Trophoblast cell (in vitro differentiated cells and primary cell): ENCODE data around the gene STX1A.

Experiments
- DNase-seq, 2 donors: peaks; one replicate each; pipeline ENCODE4 v3.0.0-alpha.2; 2016
- H2AFZ ChIP-seq: 2 replicates; pipeline ENCODE4 v1.6.1; 2013; ENCODE audit warnings: low read length, moderate library complexity, mild to moderate bottlenecking; ENCODE audit not compliant: insufficient read depth, poor library complexity
- H2AK5ac ChIP-seq: 2 replicates; pipeline ENCODE4 v1.6.1; 2013; ENCODE audit warnings: mild to moderate bottlenecking, low read length
- H2BK120ac ChIP-seq: 2 replicates; pipeline ENCODE4 v1.6.1; 2013; ENCODE audit warnings: low read length, mild to moderate bottlenecking, moderate library complexity; ENCODE audit not compliant: insufficient read depth, poor library complexity
- H2BK12ac ChIP-seq: 2 replicates; pipeline ENCODE4 v1.6.1; 2013; ENCODE audit warnings: mild to moderate bottlenecking, low read length, moderate library complexity
- H2BK5ac ChIP-seq: 2 replicates; pipeline ENCODE4 v1.6.1; 2013; ENCODE audit warnings: low read length, low read depth, moderate library complexity, mild to moderate bottlenecking; ENCODE audit not compliant: poor library complexity
- H3K14ac ChIP-seq: 2 replicates; pipeline ENCODE4 v1.6.1; 2013; ENCODE audit warnings: mild to moderate bottlenecking, low read length
- H3K18ac ChIP-seq: 2 replicates; pipeline ENCODE4 v1.6.1; 2013; ENCODE audit warnings: mild to moderate bottlenecking, low read length
- H3K23ac ChIP-seq: 2 replicates; pipeline ENCODE4 v1.6.1; 2013; ENCODE audit warnings: low read length
- H3K27ac ChIP-seq: 2 replicates; pipeline ENCODE4 v1.5.1; 2013; ENCODE audit warnings: low read depth, mild to moderate bottlenecking, inconsistent platforms, low read length, moderate library complexity
- H3K27me3 ChIP-seq: 2 replicates; pipeline ENCODE4 v1.6.1; 2013; ENCODE audit warnings: inconsistent platforms, mild to moderate bottlenecking, low read length, moderate library complexity; ENCODE audit not compliant: insufficient read depth
- H3K36me3 ChIP-seq, 2 experiments: 1 replicate in 1 of 2; 2 replicates in 1 of 2; pipeline ENCODE4 v1.6.1; 2013; ENCODE audit warnings: low read length in 2 of 2, mild to moderate bottlenecking in 2 of 2, moderate library complexity in 1 of 2; ENCODE audit not compliant: insufficient read depth in 2 of 2, control insufficient read depth in 1 of 2
- H3K4ac ChIP-seq: 2 replicates; pipeline ENCODE4 v1.6.1; 2013; ENCODE audit warnings: low read depth, mild to moderate bottlenecking, low read length, moderate library complexity
- H3K4me1 ChIP-seq, 2 experiments: 1 replicate in 1 of 2; 2 replicates in 1 of 2; pipeline ENCODE4 v1.6.1; 2013; ENCODE audit warnings: low read length in 2 of 2, mild to moderate bottlenecking in 2 of 2, moderate library complexity in 1 of 2; ENCODE audit not compliant: insufficient read depth in 2 of 2, control insufficient read depth in 1 of 2
- H3K4me2 ChIP-seq: 2 replicates; pipeline ENCODE4 v1.6.1; 2013; ENCODE audit warnings: inconsistent platforms, mild to moderate bottlenecking, low read length, moderate library complexity
- H3K4me3 ChIP-seq: 2 replicates; pipeline ENCODE4 v1.5.1; 2013; ENCODE audit warnings: mild to moderate bottlenecking, low read depth, low read length, inconsistent platforms
- H3K79me1 ChIP-seq: one replicate; pipeline ENCODE4 v1.6.1; 2013; ENCODE audit warnings: low read length
- H3K79me2 ChIP-seq: 2 replicates; pipeline ENCODE4 v1.6.1; 2013; ENCODE audit warnings: low read length, mild to moderate bottlenecking; ENCODE audit not compliant: control insufficient read depth, insufficient read depth, poor library complexity
- H3K9ac ChIP-seq: 2 replicates; pipeline ENCODE4 v1.6.1; 2013; ENCODE audit warnings: mild to moderate bottlenecking, low read length
- H3K9me3 ChIP-seq: 2 replicates; pipeline ENCODE4 v1.6.1; 2013; ENCODE audit warnings: low read depth, mild to moderate bottlenecking, control low read depth, inconsistent platforms, low read length; ENCODE audit not compliant: insufficient read depth
- H4K12ac ChIP-seq: 2 replicates; pipeline ENCODE4 v1.6.1; 2013; ENCODE audit warnings: low read depth, mild to moderate bottlenecking, low read length, moderate library complexity
- H4K8ac ChIP-seq: 2 replicates; pipeline ENCODE4 v1.6.1; 2013; ENCODE audit warnings: low read depth, mild to moderate bottlenecking, low read length, moderate library complexity
- H4K91ac ChIP-seq: one replicate; pipeline ENCODE4 v1.6.1; 2013; ENCODE audit warnings: low read depth, mild to moderate bottlenecking, low read length, moderate library complexity
- WGBS: extraction: QIAGEN DNeasy Blood & Tissue Kit; methylation state at CpG from one replicate; pipeline ENCODE4 v1.1.7; 2013; ENCODE audit warnings: missing lambda C conversion rate; ENCODE audit not compliant: insufficient read length, insufficient coverage; ENCODE audit errors: extremely low coverage; 5-methylcytosine and 5-hydroxymethylcytosine counted together

Gene STX1A

DNA sequence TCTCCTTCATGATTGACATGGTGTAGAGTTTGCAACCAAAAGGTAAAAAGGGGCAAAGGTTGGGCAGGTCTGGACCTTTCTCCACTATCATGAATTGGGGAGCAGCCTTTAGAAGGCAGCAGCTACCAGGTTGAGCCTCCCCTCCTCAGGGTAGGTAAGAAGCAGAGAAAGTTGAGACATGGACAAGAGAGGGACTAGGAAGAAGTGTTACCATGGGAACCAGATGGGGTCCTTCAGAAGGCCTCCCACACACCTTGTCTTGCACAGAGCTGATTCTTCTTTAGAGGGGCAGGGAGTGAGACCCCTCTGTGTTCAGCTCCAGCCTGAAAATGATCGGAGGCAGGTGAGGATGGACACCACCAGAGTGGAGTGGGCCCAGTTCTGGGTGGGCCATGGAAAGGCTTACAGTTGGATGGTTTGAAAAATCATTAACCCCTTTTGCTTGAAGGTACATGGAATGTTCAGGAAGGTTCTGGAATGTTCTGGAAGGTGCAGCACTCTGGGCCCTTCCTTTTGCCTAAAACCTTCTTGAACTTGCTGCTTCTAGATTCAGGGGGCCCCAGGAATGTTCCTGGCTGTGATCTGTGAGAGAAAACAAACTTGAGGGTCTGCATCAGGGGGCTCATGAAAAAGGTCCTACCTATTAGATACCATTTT is 44.9 kb downstream of the STX1A start:
- Histone ChIP-seq H3K4me1 (no peaks in the 10 kb centered on the region), H2BK120ac (no peak overlapping the region), H3K4me3 (no peak overlapping the region), H3K23ac (no peak overlapping the region), H3K4me2 (no peak overlapping the region), H3K79me2 (no peaks in the 10 kb centered on the region), H4K8ac (no peak overlapping the region), H3K9ac (no peak overlapping the region), H3K14ac (no peak overlapping the region), H3K18ac (no peak overlapping the region), H3K36me3 (peaks cover 6 to 9% of the 10 kb centered on the region in 2 experiments), H3K27ac (no peak overlapping the region), H2BK12ac (no peak overlapping the region), H3K9me3 (peaks cover 6% of the 10 kb centered on the region), H3K79me1 (no peaks in the 10 kb centered on the region), H4K91ac (no peak overlapping the region), H2BK5ac (no peak overlapping the region), H2AFZ (no peak overlapping the region), H3K27me3 (no peaks in the 10 kb centered on the region), H2AK5ac (no peak overlapping the region), H3K4ac (no peak overlapping the region), H4K12ac (no peak overlapping the region)
- WGBS = no CpG with 5 or more reads among the region's 1 CpG
- no peak for DNase-seq

DNA sequence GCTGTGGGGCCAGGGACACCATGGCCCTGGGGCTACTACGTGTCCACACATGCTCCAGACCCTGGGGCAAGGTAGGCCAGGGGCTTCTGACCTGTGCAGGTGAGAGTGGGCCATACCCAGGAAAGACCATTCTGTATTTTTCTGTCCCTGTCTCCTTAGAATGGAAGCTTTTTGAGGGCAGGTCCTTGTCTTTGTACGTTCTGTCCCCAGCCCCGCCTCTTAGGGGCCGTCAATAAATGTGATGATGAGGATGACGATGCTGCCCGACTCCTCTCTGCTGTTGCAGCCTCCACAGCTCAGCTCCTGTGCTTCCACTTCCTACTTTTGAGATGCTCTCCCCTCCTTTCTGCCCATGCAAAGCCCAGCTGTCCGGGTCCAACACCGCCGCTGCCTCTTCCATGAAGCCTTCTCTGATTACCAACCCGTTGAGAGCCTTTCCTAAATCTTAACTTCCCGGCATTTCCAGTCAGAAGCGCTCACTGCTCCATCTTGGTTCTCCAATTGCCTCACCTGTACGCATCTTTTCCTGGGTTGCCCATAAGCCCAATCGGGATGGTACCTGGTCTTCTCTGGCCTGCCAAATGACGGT is 47.5 kb downstream of the STX1A start:
- peaks cover 0 to 3% of the 10 kb centered on the region in 2 experiments for H3K4me1 ChIP-seq
- H3K4me3 ChIP-seq = no peak overlapping the region

DNA sequence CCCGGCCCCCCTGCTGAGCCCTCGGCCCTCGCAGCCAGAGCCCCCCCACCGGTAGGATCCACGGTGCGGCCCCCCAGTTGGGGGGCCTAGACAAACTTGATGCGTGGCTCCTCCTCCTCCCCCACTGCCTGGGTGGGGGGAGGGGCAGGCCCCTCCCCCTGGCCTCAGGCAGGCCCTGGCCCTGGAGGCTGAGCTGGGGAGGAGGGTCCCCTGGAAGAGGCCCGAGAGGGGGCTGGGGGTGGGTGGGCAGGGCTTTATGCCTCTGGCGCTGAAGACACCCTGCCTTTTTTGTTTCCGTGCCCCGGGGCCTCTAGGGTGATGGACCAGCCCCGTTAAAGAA is 48.2 kb downstream of the STX1A start:
- Histone ChIP-seq H3K79me1 (no peaks in the 10 kb centered on the region), H3K79me2 (no peaks in the 10 kb centered on the region), H3K23ac (no peak overlapping the region), H3K9ac (no peak overlapping the region), H4K12ac (no peak overlapping the region), H2BK5ac (no peak overlapping the region), H4K8ac (no peak overlapping the region), H2BK12ac (no peak overlapping the region), H3K14ac (no peak overlapping the region), H3K27ac (no peak overlapping the region), H3K9me3 (peaks cover 5% of the 10 kb centered on the region), H3K18ac (no peak overlapping the region), H3K4me2 (no peak overlapping the region), H4K91ac (no peak overlapping the region), H3K27me3 (no peaks in the 10 kb centered on the region), H2BK120ac (no peak overlapping the region), H3K36me3 (no peaks in the 10 kb centered on the region), H3K4ac (no peak overlapping the region), H2AK5ac (no peak overlapping the region), H3K4me1 (peaks cover 0 to 3% of the 10 kb centered on the region in 2 experiments), H2AFZ (no peak overlapping the region), H3K4me3 (no peak overlapping the region)
- DNase-seq = no peak
- WGBS = no CpG with 5 or more reads among the region's 12 CpGs

More for the DNA sequence above, 47.5 kb downstream of the STX1A start:
- Histone ChIP-seq H3K9me3 (peaks cover 5% of the 10 kb centered on the region), H3K18ac (no peak overlapping the region), H3K4me2 (no peak overlapping the region), H4K91ac (no peak overlapping the region), H4K12ac (no peak overlapping the region), H3K36me3 (no peaks in the 10 kb centered on the region), H2AK5ac (no peak overlapping the region), H3K27me3 (no peaks in the 10 kb centered on the region), H3K23ac (no peak overlapping the region), H2BK5ac (no peak overlapping the region), H3K79me2 (no peaks in the 10 kb centered on the region), H2BK12ac (no peak overlapping the region), H2BK120ac (no peak overlapping the region), H2AFZ (no peak overlapping the region), H3K9ac (no peak overlapping the region), H3K79me1 (no peaks in the 10 kb centered on the region), H4K8ac (no peak overlapping the region), H3K14ac (no peak overlapping the region), H3K27ac (no peak overlapping the region), H3K4ac (no peak overlapping the region)
- DNase-seq = no peak
- WGBS = no CpG with 5 or more reads among the region's 15 CpGs

DNA sequence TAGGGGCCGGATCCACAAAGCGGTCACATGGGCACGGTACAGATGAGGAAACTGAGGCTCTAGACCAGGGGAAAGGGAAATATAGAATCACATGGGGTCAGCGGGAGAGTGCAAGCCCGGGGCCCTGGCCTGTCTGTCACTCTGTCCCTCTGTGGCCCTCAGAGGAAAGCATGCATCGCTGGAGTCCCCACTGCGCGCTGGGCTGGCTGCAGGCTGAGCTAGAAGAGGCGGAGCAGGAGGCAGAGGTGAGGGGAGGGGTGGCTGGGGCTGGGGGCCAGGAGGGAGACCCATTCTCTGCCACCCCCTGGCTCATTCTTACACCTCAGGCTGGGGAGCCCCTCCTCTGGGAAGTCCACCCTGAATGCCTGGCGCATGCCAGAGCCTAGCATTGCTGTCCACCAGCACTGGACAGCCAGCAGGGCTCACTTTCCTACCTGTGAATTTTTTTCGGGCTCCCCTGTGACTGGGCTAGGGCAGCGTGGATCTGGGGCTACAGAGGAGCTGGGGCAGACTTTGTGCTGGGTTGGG is 49.5 kb downstream of the STX1A start:
- H3K27me3 ChIP-seq = no peaks in the 10 kb centered on the region
- H3K79me2 ChIP-seq = no peaks in the 10 kb centered on the region
- H3K4ac ChIP-seq = no peak overlapping the region
- WGBS = no CpG with 5 or more reads among the region's 12 CpGs
- H3K27ac ChIP-seq = no peak overlapping the region
- no peak overlapping the region for H4K91ac ChIP-seq
- H3K23ac ChIP-seq = no peak overlapping the region
- no peak overlapping the region for H2AK5ac ChIP-seq
- no peak overlapping the region for H2AFZ ChIP-seq
- peaks cover 0 to 3% of the 10 kb centered on the region in 2 experiments for H3K4me1 ChIP-seq
- H3K4me3 ChIP-seq = no peak overlapping the region
- H3K36me3 ChIP-seq = no peaks in the 10 kb centered on the region
- H4K8ac ChIP-seq = no peak overlapping the region
- no peak overlapping the region for H2BK12ac ChIP-seq
- no peak for DNase-seq
- no peak overlapping the region for H3K9ac ChIP-seq
- H4K12ac ChIP-seq = no peak overlapping the region
- H3K18ac ChIP-seq = no peak overlapping the region
- H3K9me3 ChIP-seq = peaks cover 5% of the 10 kb centered on the region
- no peak overlapping the region for H2BK5ac ChIP-seq
- no peak overlapping the region for H3K4me2 ChIP-seq
- H3K79me1 ChIP-seq = no peaks in the 10 kb centered on the region
- no peak overlapping the region for H2BK120ac ChIP-seq
- H3K14ac ChIP-seq = no peak overlapping the region
